HepG2 (cell line): ENCODE measurements around the gene ACTL7B. TPM values are rescaled to one million over a fixed set of nuclear protein-coding genes. Genes with fewer than 3 reads are reported as not detected.

Source experiments
- BORCS8-MEF2B ChIP-seq: sonication (generic); formaldehyde crosslinking; IDR thresholded peaks from 2 replicates; pipeline ENCODE4 v1.8.0; 2022; ENCODE audit warnings: mild to moderate bottlenecking, missing genetic modification reagents
- ETV5 ChIP-seq: IDR thresholded peaks from 2 replicates; pipeline ENCODE4 v1.6.1; 2018; ENCODE audit warnings: missing biosample characterization, missing genetic modification reagents, inconsistent platforms, borderline replicate concordance
- FOXM1 ChIP-seq: sonication (generic); formaldehyde crosslinking; IDR thresholded peaks from 2 replicates; pipeline ENCODE4 v1.5.0; 2020; ENCODE audit warnings: missing genetic modification reagents
- FOXO1 ChIP-seq: sonication (generic); formaldehyde crosslinking; IDR thresholded peaks from 2 replicates; pipeline ENCODE4 v1.4.0; 2020; ENCODE audit warnings: missing genetic modification reagents
- KDM5B ChIP-seq: sonication (generic); formaldehyde crosslinking; IDR thresholded peaks from 2 replicates; pipeline ENCODE4 v1.4.0; 2020; ENCODE audit warnings: missing genetic modification reagents, mild to moderate bottlenecking, borderline replicate concordance
- MAZ ChIP-seq, 2 experiments: sonication (generic) in 1 of 2; formaldehyde crosslinking in 1 of 2; IDR thresholded peaks; 2 replicates each; pipeline versions ENCODE4 v1.5.0 to v1.6.1; 2012 to 2020; ENCODE audit warnings: low read depth in 2 of 2, mild to moderate bottlenecking in 2 of 2, borderline replicate concordance in 1 of 2, improper control_type of control experiment in 1 of 2, low read length in 1 of 2, missing genetic modification reagents in 1 of 2, moderate library complexity in 1 of 2
- MED13 ChIP-seq: sonication (generic); formaldehyde crosslinking; IDR thresholded peaks from 2 replicates; pipeline ENCODE4 v1.5.0; 2020; ENCODE audit warnings: missing genetic modification reagents
- NFIC ChIP-seq: IDR thresholded peaks from 2 replicates; pipeline ENCODE4 v1.6.1; 2012; ENCODE audit warnings: mild to moderate bottlenecking, low read length, inconsistent platforms
- RBM22 ChIP-seq: fragments of 200-400 bp; formaldehyde crosslinking; optimal IDR thresholded peaks from 2 replicates; pipeline ENCODE3; 2017; ENCODE audit warnings: mild to moderate bottlenecking, low read length, moderate library complexity
- ZNF180 ChIP-seq: sonication (generic); formaldehyde crosslinking; IDR thresholded peaks from 2 replicates; pipeline ENCODE4 v1.4.0; 2020; ENCODE audit warnings: low read depth, missing genetic modification reagents, borderline replicate concordance
- ZNF230 ChIP-seq: sonication (generic); formaldehyde crosslinking; IDR thresholded peaks from 2 replicates; pipeline ENCODE4 v1.4.0; 2020; ENCODE audit warnings: mild to moderate bottlenecking, missing genetic modification reagents
- ZNF761 ChIP-seq: sonication (generic); formaldehyde crosslinking; conservative IDR thresholded peaks from 2 replicates; pipeline ENCODE4 v1.4.0; 2020; ENCODE audit warnings: mild to moderate bottlenecking, missing genetic modification reagents
- ZSCAN29 ChIP-seq: sonication (generic); formaldehyde crosslinking; conservative IDR thresholded peaks from 2 replicates; pipeline ENCODE4 v1.4.0; 2020; ENCODE audit warnings: mild to moderate bottlenecking, missing genetic modification reagents
- polyA plus RNA-seq, 8 experiments: library from polyadenylated mRNA; depleted of rRNA in 3 of 8; stranded (reverse) in 7 of 8; unstranded in 1 of 8; fragments of >200 nt; fragmentation: Illumina TruSeq in 4 of 8; extraction: Trizol in 4 of 8; gene quantifications; 2 replicates each; pipeline versions ENCODE4 v1.2.1 to v1.2.3, GENCODE V29; 2011 to 2016; ENCODE audit warnings: low read depth in 4 of 8, missing spikeins in 1 of 8, mixed read lengths in 1 of 8; ENCODE audit not compliant: insufficient read depth in 1 of 8
- total RNA-seq, 5 experiments: library from RNA; depleted of rRNA; stranded (reverse); fragments of >200 nt; fragmentation: Illumina TruSeq; extraction: Trizol; gene quantifications; 2 replicates each; pipeline ENCODE4 v1.2.3, GENCODE V29; 2016; ENCODE audit warnings: low read depth in 1 of 5
- TF ChIP-seq, protein P1 (sequence below): conservative IDR thresholded peaks from 2 replicates; pipeline ENCODE4 v1.6.1; 2018; ENCODE audit warnings: missing genetic modification reagents
- TF ChIP-seq, protein P2 (sequence below): sonication (generic); formaldehyde crosslinking; IDR thresholded peaks from 2 replicates; pipeline ENCODE4 v1.4.0; 2020; ENCODE audit warnings: missing genetic modification reagents
- TF ChIP-seq, protein P3 (sequence below): IDR thresholded peaks from 2 replicates; pipeline ENCODE4 v1.6.1; 2018; ENCODE audit warnings: missing genetic modification reagents, mild to moderate bottlenecking, missing compliant biosample characterization
- TF ChIP-seq, protein P4 (sequence below): sonication (generic); formaldehyde crosslinking; IDR thresholded peaks from 2 replicates; pipeline ENCODE4 v1.4.0; 2020; ENCODE audit warnings: missing genetic modification reagents, low read depth, mild to moderate bottlenecking, borderline replicate concordance

Gene ACTL7B
- total and polyA plus RNA-seq, 2 of the 13 experiments (the other 11 are each of a cell fraction or from before 2014, with no cell fraction given), result 0.07 to 0.11 TPM

DNA sequence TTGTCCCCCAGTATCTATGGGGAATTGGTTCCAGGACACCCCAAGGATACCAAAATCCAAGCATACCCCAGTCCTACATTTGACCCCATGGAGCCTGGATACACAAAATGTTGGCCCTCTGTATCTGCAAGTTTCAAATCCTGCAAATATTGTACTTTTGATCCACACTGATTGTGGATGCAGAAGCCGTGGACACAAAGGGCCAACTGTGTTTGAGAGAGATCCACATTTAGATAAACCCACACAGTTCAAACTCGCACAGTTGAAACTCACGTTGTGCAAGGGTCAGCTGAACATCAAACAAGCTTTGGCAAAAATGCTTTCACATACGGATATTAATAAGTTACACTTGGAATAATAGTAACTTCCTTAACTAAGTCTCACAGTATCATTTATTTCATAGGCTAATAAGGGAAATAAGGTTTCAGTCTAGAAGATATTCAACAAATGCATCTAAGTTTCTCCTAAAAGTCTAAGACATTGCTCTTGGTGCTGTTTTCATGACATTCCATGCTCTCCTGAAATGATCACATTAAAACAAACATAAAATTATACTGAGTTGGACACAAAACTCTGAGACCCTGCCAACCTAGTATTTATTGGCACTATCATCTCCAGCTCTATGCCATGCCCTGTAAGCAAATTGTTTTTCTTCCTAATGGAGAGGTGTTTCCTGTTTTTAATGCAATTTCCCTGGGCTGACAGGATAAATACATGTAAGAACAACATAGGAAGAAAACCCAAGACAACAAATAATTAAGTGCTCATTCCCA lies 38.6 kb upstream of the ACTL7B start (continued):
- TF ChIP-seq, protein P1, sequence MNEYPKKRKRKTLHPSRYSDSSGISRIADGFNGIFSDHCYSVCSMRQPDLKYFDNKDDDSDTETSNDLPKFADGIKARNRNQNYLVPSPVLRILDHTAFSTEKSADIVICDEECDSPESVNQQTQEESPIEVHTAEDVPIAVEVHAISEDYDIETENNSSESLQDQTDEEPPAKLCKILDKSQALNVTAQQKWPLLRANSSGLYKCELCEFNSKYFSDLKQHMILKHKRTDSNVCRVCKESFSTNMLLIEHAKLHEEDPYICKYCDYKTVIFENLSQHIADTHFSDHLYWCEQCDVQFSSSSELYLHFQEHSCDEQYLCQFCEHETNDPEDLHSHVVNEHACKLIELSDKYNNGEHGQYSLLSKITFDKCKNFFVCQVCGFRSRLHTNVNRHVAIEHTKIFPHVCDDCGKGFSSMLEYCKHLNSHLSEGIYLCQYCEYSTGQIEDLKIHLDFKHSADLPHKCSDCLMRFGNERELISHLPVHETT (CRISPR knock-in tag), result no peak
- TF ChIP-seq MED13 (CRISPR knock-in tag) (peak; percentile 99), NFIC (peak; percentile 97), ETV5 (CRISPR knock-in tag) (peak; percentile 66; the same call in 1 of the 2 replicates), ZNF180 (CRISPR knock-in tag) (no peak), BORCS8-MEF2B (no peak), FOXM1 (CRISPR knock-in tag) (no peak), RBM22 (peak; percentile 24), ZSCAN29 (0 out of 2 replicates have a peak, but pooled peaks have one; percentile 57), FOXO1 (CRISPR knock-in tag) (peak; percentile 90), ZNF230 (CRISPR knock-in tag) (no peak), ZNF761 (CRISPR knock-in tag) (0 out of 2 replicates have a peak, but pooled peaks have one; percentile 39), MAZ (IDR thresholded peaks at IDR 0.05; ENCODE audit: borderline replicate concordance, low read depth, low read length) (no peak), MAZ (CRISPR knock-in tag; IDR thresholded peaks at IDR 0.05; ENCODE audit: low read depth) (no peak), KDM5B (CRISPR knock-in tag) (no peak)
- TF ChIP-seq, protein P2, sequence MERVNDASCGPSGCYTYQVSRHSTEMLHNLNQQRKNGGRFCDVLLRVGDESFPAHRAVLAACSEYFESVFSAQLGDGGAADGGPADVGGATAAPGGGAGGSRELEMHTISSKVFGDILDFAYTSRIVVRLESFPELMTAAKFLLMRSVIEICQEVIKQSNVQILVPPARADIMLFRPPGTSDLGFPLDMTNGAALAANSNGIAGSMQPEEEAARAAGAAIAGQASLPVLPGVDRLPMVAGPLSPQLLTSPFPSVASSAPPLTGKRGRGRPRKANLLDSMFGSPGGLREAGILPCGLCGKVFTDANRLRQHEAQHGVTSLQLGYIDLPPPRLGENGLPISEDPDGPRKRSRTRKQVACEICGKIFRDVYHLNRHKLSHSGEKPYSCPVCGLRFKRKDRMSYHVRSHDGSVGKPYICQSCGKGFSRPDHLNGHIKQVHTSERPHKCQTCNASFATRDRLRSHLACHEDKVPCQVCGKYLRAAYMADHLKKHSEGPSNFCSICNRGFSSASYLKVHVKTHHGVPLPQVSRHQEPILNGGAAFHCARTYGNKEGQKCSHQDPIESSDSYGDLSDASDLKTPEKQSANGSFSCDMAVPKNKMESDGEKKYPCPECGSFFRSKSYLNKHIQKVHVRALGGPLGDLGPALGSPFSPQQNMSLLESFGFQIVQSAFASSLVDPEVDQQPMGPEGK (CRISPR knock-in tag), result peak; percentile 79
- TF ChIP-seq, protein P3, sequence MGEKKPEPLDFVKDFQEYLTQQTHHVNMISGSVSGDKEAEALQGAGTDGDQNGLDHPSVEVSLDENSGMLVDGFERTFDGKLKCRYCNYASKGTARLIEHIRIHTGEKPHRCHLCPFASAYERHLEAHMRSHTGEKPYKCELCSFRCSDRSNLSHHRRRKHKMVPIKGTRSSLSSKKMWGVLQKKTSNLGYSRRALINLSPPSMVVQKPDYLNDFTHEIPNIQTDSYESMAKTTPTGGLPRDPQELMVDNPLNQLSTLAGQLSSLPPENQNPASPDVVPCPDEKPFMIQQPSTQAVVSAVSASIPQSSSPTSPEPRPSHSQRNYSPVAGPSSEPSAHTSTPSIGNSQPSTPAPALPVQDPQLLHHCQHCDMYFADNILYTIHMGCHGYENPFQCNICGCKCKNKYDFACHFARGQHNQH, result peak; percentile 93
- TF ChIP-seq, protein P4, sequence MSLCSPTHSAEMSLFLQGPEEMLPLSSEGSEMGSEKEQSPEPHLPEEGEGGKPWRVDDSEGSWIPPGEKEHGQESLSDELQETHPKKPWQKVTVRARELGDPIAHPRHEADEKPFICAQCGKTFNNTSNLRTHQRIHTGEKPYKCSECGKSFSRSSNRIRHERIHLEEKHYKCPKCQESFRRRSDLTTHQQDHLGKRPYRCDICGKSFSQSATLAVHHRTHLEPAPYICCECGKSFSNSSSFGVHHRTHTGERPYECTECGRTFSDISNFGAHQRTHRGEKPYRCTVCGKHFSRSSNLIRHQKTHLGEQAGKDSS (CRISPR knock-in tag), result peak; percentile 48; the same call in 1 of the 2 replicates
